PC-3 (cell line): ENCODE data around the gene ASXL1. TPM values are rescaled to one million over a fixed set of nuclear protein-coding genes. Genes with fewer than 3 reads are reported as not detected.

ENCODE experiments used
- ATAC-seq: fragments of 200-7000 bp; cut with Tn5 transposase; 2 replicates; pipeline ENCODE4 v1.9.1; 2020; ENCODE audit warnings: mild to moderate bottlenecking, moderate library complexity
- BruUV-seq: library from RNA; stranded (reverse); fragments of 400-500 nt; replicated peaks from 2 replicates; lab custom pipeline; 2021; lab: Mats Ljungman, UMichigan
- CTCF ChIA-PET: fragments of 300-600 bp; sonication (Branson Sonifier 250); formaldehyde crosslinking; loops from one replicate; lab custom pipeline; 2022; ENCODE audit warnings: antibody characterized with exemption; lab: Charles Lee
- POLR2A ChIA-PET: fragments of 300-600 bp; sonication (Branson Sonifier 250); formaldehyde crosslinking; loops from one replicate; lab custom pipeline; 2022; ENCODE audit warnings: antibody characterized with exemption; ENCODE audit not compliant: unreplicated experiment; lab: Charles Lee
- DNase-seq: peaks from one replicate; pipeline ENCODE4 v3.0.0-alpha.2; 2015
- H2AFZ ChIP-seq: fragments of 300-600 bp; sonication (generic); 2 replicates; pipeline ENCODE4 v1.6.0; 2016; ENCODE audit warnings: antibody characterized with exemption, low read length
- H3F3A ChIP-seq: fragments of 300-600 bp; sonication (generic); one replicate; pipeline ENCODE4 v1.6.0; 2017; ENCODE audit warnings: antibody characterized with exemption, low read length, control low read depth, mild to moderate bottlenecking; ENCODE audit not compliant: unreplicated experiment
- H3K27ac ChIP-seq: fragments of 300-600 bp; sonication (generic); 2 replicates; pipeline ENCODE4 v1.5.1; 2016; ENCODE audit warnings: mild to moderate bottlenecking, low read length
- H3K27me3 ChIP-seq: fragments of 300-600 bp; sonication (generic); 2 replicates; pipeline ENCODE4 v1.6.1; 2016; ENCODE audit warnings: low read length, mixed read lengths
- H3K36me3 ChIP-seq: fragments of 300-600 bp; sonication (generic); 2 replicates; pipeline ENCODE4 v1.6.1; 2016; ENCODE audit warnings: low read depth, mixed run types, low read length, mixed read lengths
- H3K4me1 ChIP-seq: fragments of 300-600 bp; sonication (generic); 2 replicates; pipeline ENCODE4 v1.5.1; 2016; ENCODE audit warnings: low read length; ENCODE audit not compliant: insufficient read depth
- H3K4me2 ChIP-seq: fragments of 300-600 bp; sonication (generic); 2 replicates; pipeline ENCODE4 v1.6.0; 2016; ENCODE audit warnings: low read length
- H3K4me3 ChIP-seq: fragments of 300-600 bp; sonication (generic); 2 replicates; pipeline ENCODE4 v1.5.1; 2016; ENCODE audit warnings: mild to moderate bottlenecking, low read length, mixed read lengths
- H3K79me2 ChIP-seq: fragments of 300-600 bp; sonication (generic); 2 replicates; pipeline ENCODE4 v1.6.1; 2017; ENCODE audit warnings: low read length, mixed read lengths
- H3K9ac ChIP-seq: fragments of 300-600 bp; sonication (generic); 2 replicates; pipeline ENCODE4 v1.6.0; 2016; ENCODE audit warnings: mild to moderate bottlenecking, low read length
- H3K9me2 ChIP-seq: fragments of 300-600 bp; sonication (generic); replicated peaks from 2 replicates; pipeline ENCODE4 v1.6.1; 2016; ENCODE audit warnings: mixed run types, low read length, mixed read lengths
- H3K9me3 ChIP-seq: fragments of 300-600 bp; sonication (generic); 2 replicates; pipeline ENCODE4 v1.6.1; 2016; ENCODE audit warnings: low read length, mixed read lengths
- H4K20me1 ChIP-seq: fragments of 300-600 bp; sonication (generic); 2 replicates; pipeline ENCODE4 v1.6.1; 2016; ENCODE audit warnings: low read length, mixed read lengths
- EZH2 ChIP-seq: fragments of 300-600 bp; sonication (generic); IDR thresholded peaks from one replicate; pipeline ENCODE4 v1.6.1; 2017; ENCODE audit warnings: antibody characterized with exemption, mild to moderate bottlenecking, low read length; ENCODE audit not compliant: unreplicated experiment
- EZH2phosphoT487 ChIP-seq: fragments of 300-600 bp; sonication (generic); IDR thresholded peaks from 2 replicates; pipeline ENCODE4 v1.6.1; 2018; ENCODE audit warnings: mild to moderate bottlenecking, antibody characterized with exemption, low read length, borderline replicate concordance
- intact Hi-C: fragments of 100-400 bp; cut with micrococcal nuclease; formaldehyde crosslinking; loops from 2 replicates; pipeline ENCODE4 v1.9.0; 2023
- total RNA-seq: library from RNA; depleted of rRNA; stranded (reverse); fragments of >200 nt; gene quantifications from 2 replicates; pipeline ENCODE4 v1.2.3, GENCODE V29; 2014
- TF ChIP-seq, protein P1 (sequence below): fragments of 300-600 bp; sonication (generic); conservative IDR thresholded peaks from 2 replicates; pipeline ENCODE4 v1.5.1; 2017; ENCODE audit warnings: antibody characterized with exemption, low read depth, mild to moderate bottlenecking, low read length

ASXL1 gene
- total RNA-seq, 1 experiment from 2014 or later: 42.8 TPM

DNA sequence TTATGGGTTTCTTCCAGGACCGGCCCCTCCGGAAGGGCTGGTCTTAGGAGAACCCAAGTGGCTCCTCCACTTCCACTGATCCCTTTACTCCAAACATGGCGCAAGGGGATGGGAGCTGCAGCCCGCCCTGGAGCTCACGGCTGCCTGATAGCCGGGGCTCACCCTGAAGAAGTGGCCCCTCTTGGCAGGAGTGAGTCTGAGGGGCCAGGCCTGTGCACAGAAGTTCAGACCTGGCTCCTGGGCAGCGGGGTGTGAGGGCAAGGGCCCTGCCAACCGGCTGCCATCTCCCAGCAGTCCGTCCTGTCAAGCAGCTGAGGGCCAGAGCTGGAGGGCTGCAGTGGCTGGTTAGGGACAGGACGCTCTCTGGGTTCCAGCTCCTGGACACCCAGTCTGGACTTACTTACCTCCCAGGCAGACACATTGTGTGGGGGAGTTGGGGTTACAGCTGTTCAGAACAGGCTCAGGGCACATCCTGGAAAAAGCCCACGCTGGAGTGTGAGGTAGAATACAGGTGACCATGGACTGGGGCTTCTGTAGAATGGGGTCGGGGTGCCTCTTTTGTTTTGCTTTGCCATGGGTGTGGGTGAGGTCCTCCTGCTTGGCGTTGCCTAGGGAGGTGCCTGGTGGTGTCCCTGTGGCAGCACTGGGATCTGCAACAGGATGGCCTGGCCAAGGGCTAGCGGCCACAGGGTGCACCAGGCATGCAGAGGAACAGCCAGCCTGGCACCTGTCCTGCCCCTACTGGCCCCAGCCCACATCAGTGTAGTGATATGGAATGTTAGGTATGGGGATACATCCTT lies 88.4 kb downstream of the ASXL1 start:
- ATAC-seq: no peak
- CTCF ChIA-PET: no interaction called here

DNA sequence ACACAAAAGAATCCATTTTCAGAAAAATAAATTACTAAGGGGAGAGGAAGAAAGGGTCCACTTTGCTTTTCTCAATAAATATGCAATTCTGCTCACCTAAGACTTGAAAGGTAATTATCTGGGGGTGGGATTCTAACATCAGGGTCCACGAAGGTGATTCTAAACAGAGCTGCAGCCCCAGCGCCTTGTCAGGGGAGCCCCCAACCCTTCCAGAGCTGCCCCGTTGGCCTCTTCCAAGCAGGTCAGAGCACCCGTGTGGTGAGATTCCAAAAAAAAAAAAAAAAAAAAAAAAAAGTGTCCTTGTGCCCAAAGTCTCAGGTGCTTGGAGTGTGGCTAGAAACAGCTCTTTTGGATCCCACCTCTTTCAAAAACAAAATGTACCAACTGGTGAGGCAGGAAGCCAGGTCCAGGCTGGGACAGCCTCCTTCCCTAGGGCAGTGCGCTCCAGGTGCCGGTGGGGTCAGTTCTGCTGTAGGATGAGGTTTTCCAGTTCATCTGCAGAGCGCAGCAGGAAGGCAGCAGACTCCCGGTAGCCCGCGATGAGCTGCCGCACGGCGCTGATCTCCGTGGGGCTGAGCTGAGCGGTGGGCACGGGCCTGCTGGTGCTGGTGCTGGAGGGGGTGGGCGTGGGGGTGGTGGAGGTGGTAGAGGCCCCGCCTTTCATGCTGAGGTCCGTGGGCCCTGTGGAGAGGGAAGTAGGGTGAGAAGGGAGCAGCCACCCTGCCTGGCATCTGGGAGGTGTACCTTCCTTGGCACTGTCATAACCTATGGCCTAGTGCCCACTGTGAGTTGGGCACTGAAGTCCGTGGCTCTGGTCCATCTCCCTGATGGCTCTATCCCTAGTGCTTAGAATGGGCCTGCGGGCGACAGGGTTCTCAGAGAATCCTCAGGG lies 89.3 kb downstream of the ASXL1 start:
- H3K9me2 ChIP-seq: no peaks in the 10 kb centered on the region
- H3F3A ChIP-seq: no peaks in the 10 kb centered on the region
- H3K4me2 ChIP-seq: no peak overlapping the region
- DNase-seq: no peak
- no peaks in the 10 kb centered on the region for H4K20me1 ChIP-seq
- H3K9me3 ChIP-seq: no peaks in the 10 kb centered on the region
- no peaks in the 10 kb centered on the region for H3K27me3 ChIP-seq
- peaks cover 4% of the 10 kb centered on the region; the same call in 1 of the 2 replicates for H3K36me3 ChIP-seq
- ChIA-PET CTCF (no interaction called here), POLR2A (no interaction called here)
- TF ChIP-seq, protein P1, sequence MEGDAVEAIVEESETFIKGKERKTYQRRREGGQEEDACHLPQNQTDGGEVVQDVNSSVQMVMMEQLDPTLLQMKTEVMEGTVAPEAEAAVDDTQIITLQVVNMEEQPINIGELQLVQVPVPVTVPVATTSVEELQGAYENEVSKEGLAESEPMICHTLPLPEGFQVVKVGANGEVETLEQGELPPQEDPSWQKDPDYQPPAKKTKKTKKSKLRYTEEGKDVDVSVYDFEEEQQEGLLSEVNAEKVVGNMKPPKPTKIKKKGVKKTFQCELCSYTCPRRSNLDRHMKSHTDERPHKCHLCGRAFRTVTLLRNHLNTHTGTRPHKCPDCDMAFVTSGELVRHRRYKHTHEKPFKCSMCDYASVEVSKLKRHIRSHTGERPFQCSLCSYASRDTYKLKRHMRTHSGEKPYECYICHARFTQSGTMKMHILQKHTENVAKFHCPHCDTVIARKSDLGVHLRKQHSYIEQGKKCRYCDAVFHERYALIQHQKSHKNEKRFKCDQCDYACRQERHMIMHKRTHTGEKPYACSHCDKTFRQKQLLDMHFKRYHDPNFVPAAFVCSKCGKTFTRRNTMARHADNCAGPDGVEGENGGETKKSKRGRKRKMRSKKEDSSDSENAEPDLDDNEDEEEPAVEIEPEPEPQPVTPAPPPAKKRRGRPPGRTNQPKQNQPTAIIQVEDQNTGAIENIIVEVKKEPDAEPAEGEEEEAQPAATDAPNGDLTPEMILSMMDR: no peak
- TF ChIP-seq EZH2 (no peak), EZH2phosphoT487 (no peak)
- no peak overlapping the region for H3K4me3 ChIP-seq
- H3K9ac ChIP-seq: no peak overlapping the region
- no peak overlapping the region for H3K27ac ChIP-seq
- ATAC-seq: no peak
- no peaks in the 10 kb centered on the region for H3K79me2 ChIP-seq
- intact Hi-C loops: loop anchor here (10.0 kb wide), 1 partner anchor 113 kb away; no protein-coding TSS in a partner anchor
- BruUV-seq: no TSS peak
- no peak overlapping the region for H2AFZ ChIP-seq
- H3K4me1 ChIP-seq: no peaks in the 10 kb centered on the region

More for the DNA sequence above, 88.4 kb downstream of the ASXL1 start:
- no peak for TF ChIP-seq EZH2
- no peak for TF ChIP-seq EZH2phosphoT487
- TF ChIP-seq, protein P1: no peak
- Histone ChIP-seq H3K9me3 (no peaks in the 10 kb centered on the region), H3K79me2 (no peaks in the 10 kb centered on the region), H3K4me1 (no peaks in the 10 kb centered on the region), H3K27ac (no peak overlapping the region), H3K4me2 (no peak overlapping the region), H3K9me2 (no peaks in the 10 kb centered on the region), H3K9ac (no peak overlapping the region), H3K27me3 (no peaks in the 10 kb centered on the region), H3K36me3 (peaks cover 4% of the 10 kb centered on the region; the same call in 1 of the 2 replicates), H3K4me3 (no peak overlapping the region), H3F3A (no peaks in the 10 kb centered on the region), H2AFZ (no peak overlapping the region), H4K20me1 (no peaks in the 10 kb centered on the region)
- DNase-seq: no peak
- intact Hi-C loops: loop anchor here (10.0 kb wide), 1 partner anchor 112 kb away; no protein-coding TSS in a partner anchor
- POLR2A ChIA-PET: no interaction called here
- BruUV-seq: no TSS peak
